HepG2 (cell line): ENCODE results near the gene CLEC2D. TPM values are rescaled to one million over a fixed set of nuclear protein-coding genes. Genes with fewer than 3 reads are reported as not detected.

Experiments used
- ATAC-seq: fragments of 200-7000 bp; cut with Tn5 transposase; 3 replicates; pipeline ENCODE4 v1.9.1; 2020; ENCODE audit warnings: mild to moderate bottlenecking, moderate library complexity
- BruUV-seq: library from RNA; stranded (reverse); fragments of 400-500 nt; replicated peaks from 2 replicates; lab custom pipeline; 2021; lab: Mats Ljungman, UMichigan
- CTCF ChIA-PET: fragments of 300-600 bp; formaldehyde crosslinking; extraction: SDS; loops from one replicate; lab custom pipeline; 2021; ENCODE audit warnings: low total read pairs, inconsistent platforms, low intra/inter-chr PET ratio; lab: Yijun Ruan, JAX
- POLR2A ChIA-PET: fragments of 350-600 bp; sonication (Branson Sonifier 250); formaldehyde crosslinking; loops from one replicate; lab custom pipeline; 2020; ENCODE audit warnings: antibody characterized with exemption, inconsistent platforms; lab: Yijun Ruan, JAX
- DNase-seq: peaks from one replicate; pipeline ENCODE4 v3.0.0-alpha.2; 2015; ENCODE audit warnings: low spot score
- FAIRE-seq: peaks from 3 replicates; lab custom pipeline; 2011; peaks lifted over from hg19 to GRCh38; lab: Jason Lieb, UNC
- H2AFZ ChIP-seq: one replicate; pipeline ENCODE4 v1.6.1; 2011; ENCODE audit warnings: low read length, inconsistent platforms
- H3K27ac ChIP-seq: fragments of 300-600 bp; 3 replicates; pipeline ENCODE4 v1.8.0; 2011; ENCODE audit warnings: mixed run types, mild to moderate bottlenecking, mixed read lengths, low read length, inconsistent platforms; ENCODE audit not compliant: insufficient read depth; ENCODE audit errors: extremely low read length
- H3K27me3 ChIP-seq, 2 experiments: fragments of 200-600 bp in 1 of 2; 2 replicates in 1 of 2; 3 replicates in 1 of 2; pipeline versions ENCODE4 v1.6.0 to v1.8.0; 2011; ENCODE audit warnings: low read length in 2 of 2, mild to moderate bottlenecking in 2 of 2, moderate library complexity in 2 of 2, inconsistent platforms in 1 of 2; ENCODE audit not compliant: insufficient read depth in 2 of 2, control insufficient read depth in 1 of 2
- H3K36me3 ChIP-seq, 2 experiments: fragments of 200-600 bp in 1 of 2; replicated peaks in 1 of 2; 2 replicates in 1 of 2; 3 replicates in 1 of 2; pipeline versions ENCODE4 v1.5.1 to v1.8.0; 2011; ENCODE audit warnings: low read length in 2 of 2, inconsistent platforms in 1 of 2; ENCODE audit not compliant: insufficient read depth in 2 of 2, control insufficient read depth in 1 of 2
- H3K4me1 ChIP-seq: 2 replicates; pipeline ENCODE4 v1.5.1; 2012; ENCODE audit warnings: low read length, inconsistent platforms; ENCODE audit not compliant: insufficient read depth
- H3K4me2 ChIP-seq: 2 replicates; pipeline ENCODE4 v1.6.0; 2011; ENCODE audit warnings: low read depth, low read length, inconsistent platforms
- H3K4me3 ChIP-seq, 3 experiments: fragments of 200-600 bp in 1 of 3; sonication (generic), shearing (Covaris generic) in 1 of 3; replicated peaks in 1 of 3; 2 replicates each; pipeline ENCODE4 v1.5.1; 2011 to 2016; ENCODE audit warnings: low read length in 3 of 3, inconsistent platforms in 2 of 3, low read depth in 2 of 3, mild to moderate bottlenecking in 2 of 3, control low read depth in 1 of 3, mixed read lengths in 1 of 3; ENCODE audit not compliant: insufficient read depth in 1 of 3
- H3K79me2 ChIP-seq: one replicate; pipeline ENCODE4 v1.6.1; 2011; ENCODE audit warnings: low read length, inconsistent platforms; ENCODE audit not compliant: insufficient read depth
- H3K9ac ChIP-seq: 2 replicates; pipeline ENCODE4 v1.6.0; 2011; ENCODE audit warnings: mild to moderate bottlenecking, low read depth, low read length, inconsistent platforms; ENCODE audit not compliant: insufficient read depth
- H3K9me3 ChIP-seq: 2 replicates; pipeline ENCODE4 v1.5.1; 2012; ENCODE audit warnings: mild to moderate bottlenecking, low read length
- H4K20me1 ChIP-seq: 2 replicates; pipeline ENCODE4 v1.6.0; 2011; ENCODE audit warnings: inconsistent platforms, mild to moderate bottlenecking, low read length, moderate library complexity; ENCODE audit not compliant: insufficient read depth
- CHCHD3 ChIP-seq: sonication (generic); formaldehyde crosslinking; IDR thresholded peaks from 2 replicates; pipeline ENCODE4 v1.8.0; 2022; ENCODE audit warnings: mild to moderate bottlenecking, missing genetic modification reagents, moderate library complexity
- GZF1 ChIP-seq: sonication (generic); formaldehyde crosslinking; IDR thresholded peaks from 2 replicates; pipeline ENCODE4 v1.5.1; 2020; ENCODE audit warnings: mild to moderate bottlenecking, missing genetic modification reagents
- KDM5A ChIP-seq: fragments of 200-600 bp; sonication (generic); IDR thresholded peaks from 2 replicates; pipeline ENCODE4 v1.7.0; 2018; ENCODE audit warnings: antibody characterized with exemption, mild to moderate bottlenecking, low read length, borderline replicate concordance
- MAFF ChIP-seq: IDR thresholded peaks from 2 replicates; pipeline ENCODE4 v1.6.1; 2011; ENCODE audit warnings: low read depth, low read length, improper control_type of control experiment
- MAFK ChIP-seq, 2 experiments: IDR thresholded peaks in 1 of 2; conservative IDR thresholded peaks in 1 of 2; 2 replicates each; pipeline ENCODE4 v1.6.1; 2011; ENCODE audit warnings: improper control_type of control experiment in 2 of 2, low read length in 2 of 2
- POLR2A ChIP-seq, 2 experiments: IDR thresholded peaks; 2 replicates each; pipeline ENCODE4 v1.6.1; 2011; ENCODE audit warnings: low read depth in 2 of 2, low read length in 2 of 2, mild to moderate bottlenecking in 1 of 2, moderate library complexity in 1 of 2; ENCODE audit not compliant: insufficient read depth in 1 of 2
- SMAD9 ChIP-seq: sonication (generic); formaldehyde crosslinking; IDR thresholded peaks from 2 replicates; pipeline ENCODE4 v1.5.1; 2020; ENCODE audit warnings: mild to moderate bottlenecking, missing genetic modification reagents
- TARDBP ChIP-seq: sonication (generic); formaldehyde crosslinking; IDR thresholded peaks from 2 replicates; pipeline ENCODE4 v1.8.0; 2022; ENCODE audit warnings: mild to moderate bottlenecking, missing genetic modification reagents
- WIZ ChIP-seq: sonication (generic); formaldehyde crosslinking; IDR thresholded peaks from 2 replicates; pipeline ENCODE4 v1.5.1; 2020; ENCODE audit warnings: mild to moderate bottlenecking, missing genetic modification reagents
- ZNF264 ChIP-seq: sonication (generic); formaldehyde crosslinking; IDR thresholded peaks from 2 replicates; pipeline ENCODE4 v1.4.0; 2020; ENCODE audit warnings: missing genetic modification reagents
- ZNF564 ChIP-seq: sonication (generic); formaldehyde crosslinking; IDR thresholded peaks from 2 replicates; pipeline ENCODE4 v1.8.1; 2023; ENCODE audit warnings: mild to moderate bottlenecking, missing genetic modification reagents
- ZSCAN22 ChIP-seq: sonication (generic); formaldehyde crosslinking; IDR thresholded peaks from 2 replicates; pipeline ENCODE4 v1.4.0; 2020; ENCODE audit warnings: mild to moderate bottlenecking, missing genetic modification reagents
- WGBS: methylation state at CpG from one replicate; pipeline ENCODE4 v1.1.6; 2017; ENCODE audit warnings: low lambda C conversion rate; 5-methylcytosine and 5-hydroxymethylcytosine counted together
- in situ Hi-C: cut with HindIII; loops from 2 replicates; pipeline ENCODE4 v1.10.0; 2017; ENCODE audit warnings: low pct_unique_long_range_greater_than_20kb; ENCODE audit not compliant: extremely low pct_ligation_motif_present
- intact Hi-C: fragments of 100-400 bp; cut with micrococcal nuclease; formaldehyde crosslinking; loops from one replicate; pipeline ENCODE4 v1.10.0; 2022; ENCODE audit not compliant: unreplicated experiment
- polyA plus RNA-seq, 8 experiments: library from polyadenylated mRNA; depleted of rRNA in 3 of 8; stranded (reverse) in 7 of 8; unstranded in 1 of 8; fragments of >200 nt; fragmentation: Illumina TruSeq in 4 of 8; extraction: Trizol in 4 of 8; gene quantifications; 2 replicates each; pipeline versions ENCODE4 v1.2.1 to v1.2.3, GENCODE V29; 2011 to 2016; ENCODE audit warnings: low read depth in 4 of 8, missing spikeins in 1 of 8, mixed read lengths in 1 of 8; ENCODE audit not compliant: insufficient read depth in 1 of 8
- total RNA-seq, 5 experiments: library from RNA; depleted of rRNA; stranded (reverse); fragments of >200 nt; fragmentation: Illumina TruSeq; extraction: Trizol; gene quantifications; 2 replicates each; pipeline ENCODE4 v1.2.3, GENCODE V29; 2016; ENCODE audit warnings: low read depth in 1 of 5
- TF ChIP-seq, protein P1 (sequence below): sonication (generic); formaldehyde crosslinking; IDR thresholded peaks from 2 replicates; pipeline ENCODE4 v1.8.0; 2023; ENCODE audit warnings: mild to moderate bottlenecking, missing genetic modification reagents
- TF ChIP-seq, protein P2 (sequence below): sonication (generic); formaldehyde crosslinking; IDR thresholded peaks from 2 replicates; pipeline ENCODE4 v1.5.0; 2020; ENCODE audit warnings: missing genetic modification reagents, mild to moderate bottlenecking, borderline replicate concordance
- TF ChIP-seq, protein P3 (sequence below): sonication (generic); formaldehyde crosslinking; IDR thresholded peaks from 2 replicates; pipeline ENCODE4 v1.9.0; 2022; ENCODE audit warnings: missing genetic modification reagents, mild to moderate bottlenecking, borderline replicate concordance

The CLEC2D gene
- total and polyA plus RNA-seq, 2 of the 13 experiments (the other 11 are each of a cell fraction or from before 2014, with no cell fraction given), result 2.5 to 8.6 TPM

DNA sequence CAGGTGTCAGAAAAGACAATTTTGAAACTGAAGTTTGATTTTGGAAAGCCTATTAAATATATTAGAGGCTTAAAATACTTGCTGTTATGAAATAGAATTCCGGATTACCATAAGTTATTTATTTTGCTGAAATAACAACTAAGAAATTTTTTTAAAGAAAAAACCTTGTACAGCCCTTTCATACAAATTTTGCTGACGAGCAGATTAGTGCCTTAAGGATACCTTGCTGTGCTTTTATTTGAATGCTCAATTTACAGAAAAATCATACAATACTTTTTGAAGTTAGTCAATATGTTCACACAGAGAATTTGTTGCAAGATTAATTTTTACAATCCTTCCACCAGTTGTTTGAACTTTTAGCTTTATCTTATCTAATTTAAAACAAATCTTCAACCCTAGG lies 29.5 kb upstream of the CLEC2D start:
- no peak overlapping the region for H3K4me2 ChIP-seq
- H2AFZ ChIP-seq, result no peak overlapping the region
- no peaks in the 10 kb centered on the region for H3K79me2 ChIP-seq
- ATAC-seq (no peak), DNase-seq (no peak), FAIRE-seq (no peak)
- no peaks in the 10 kb centered on the region for H4K20me1 ChIP-seq
- H3K4me1 ChIP-seq, result no peaks in the 10 kb centered on the region
- no peak overlapping the region for H3K4me3 ChIP-seq
- intact Hi-C loops, result no loop called here
- in situ Hi-C loops, result no loop called here
- H3K27me3 ChIP-seq, result no peaks in the 10 kb centered on the region
- 82% methylated on average over 2 of the region's 2 CpGs for WGBS
- POLR2A ChIA-PET, result no interaction called here
- TF ChIP-seq MAFF (peak; percentile 76), MAFK (conservative IDR thresholded peaks at IDR 0.05 in 1 of 2, IDR thresholded peaks at IDR 0.05 in 1 of 2; ENCODE audit: low read length in 2 of 2) (peak; percentile 69 to 83), KDM5A (no peak)
- no peaks in the 10 kb centered on the region for H3K9me3 ChIP-seq
- H3K36me3 ChIP-seq, result no peaks in the 10 kb centered on the region
- CTCF ChIA-PET, result no interaction called here
- BruUV-seq, result no TSS peak
- no peak overlapping the region for H3K9ac ChIP-seq
- no peak overlapping the region for H3K27ac ChIP-seq

DNA sequence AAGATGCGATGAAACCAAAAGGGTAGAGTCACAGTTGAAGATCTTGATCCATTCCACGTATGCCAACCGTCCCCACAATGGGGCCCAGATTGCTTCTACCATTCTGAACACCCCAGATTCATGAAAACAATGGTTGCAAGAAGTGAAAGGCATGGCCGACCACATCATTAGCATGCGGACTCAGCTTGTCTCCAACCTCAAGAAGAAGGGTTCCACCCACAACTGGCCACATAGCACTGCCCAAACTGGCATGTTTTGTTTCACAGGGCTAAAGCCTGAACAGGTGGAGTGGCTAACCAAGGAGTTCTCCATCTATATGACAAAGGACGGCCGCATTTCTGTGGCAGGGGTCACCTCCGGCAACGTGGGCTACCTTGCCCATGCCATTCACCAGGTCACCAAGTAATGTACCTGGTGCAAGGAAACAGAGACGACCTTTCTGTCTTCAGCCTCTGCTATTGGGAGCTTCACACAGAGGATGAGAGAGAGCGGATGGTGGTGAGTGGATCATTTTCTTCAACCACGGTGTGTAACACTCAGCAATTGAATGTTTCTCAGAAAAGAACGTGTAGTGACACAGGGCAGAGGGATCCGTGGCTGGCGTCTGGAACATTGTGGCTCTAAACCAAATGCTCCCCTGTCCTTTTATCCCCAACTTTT lies 26.8 kb upstream of the CLEC2D start:
- no peaks in the 10 kb centered on the region for H3K27me3 ChIP-seq
- no peak overlapping the region for H3K9ac ChIP-seq
- H3K4me1 ChIP-seq, result peaks cover 10% of the 10 kb centered on the region; the same call in 1 of the 2 replicates
- no peaks in the 10 kb centered on the region for H3K79me2 ChIP-seq
- H3K36me3 ChIP-seq, result no peaks in the 10 kb centered on the region
- no peak overlapping the region for H3K4me3 ChIP-seq
- in situ Hi-C loops (no loop called here), intact Hi-C loops (no loop called here)
- H3K9me3 ChIP-seq, result no peaks in the 10 kb centered on the region
- DNase-seq (no peak), FAIRE-seq (no peak), ATAC-seq (no peak)
- H3K27ac ChIP-seq, result no peak overlapping the region
- CTCF ChIA-PET, result no interaction called here
- POLR2A ChIA-PET, result no interaction called here
- H3K4me2 ChIP-seq, result no peak overlapping the region
- H2AFZ ChIP-seq, result no peak overlapping the region
- WGBS, result 69% methylated on average over 14 of the region's 15 CpGs
- BruUV-seq, result no TSS peak
- H4K20me1 ChIP-seq, result no peaks in the 10 kb centered on the region
- TF ChIP-seq WIZ (CRISPR knock-in tag), result no peak
- TF ChIP-seq, protein P1, sequence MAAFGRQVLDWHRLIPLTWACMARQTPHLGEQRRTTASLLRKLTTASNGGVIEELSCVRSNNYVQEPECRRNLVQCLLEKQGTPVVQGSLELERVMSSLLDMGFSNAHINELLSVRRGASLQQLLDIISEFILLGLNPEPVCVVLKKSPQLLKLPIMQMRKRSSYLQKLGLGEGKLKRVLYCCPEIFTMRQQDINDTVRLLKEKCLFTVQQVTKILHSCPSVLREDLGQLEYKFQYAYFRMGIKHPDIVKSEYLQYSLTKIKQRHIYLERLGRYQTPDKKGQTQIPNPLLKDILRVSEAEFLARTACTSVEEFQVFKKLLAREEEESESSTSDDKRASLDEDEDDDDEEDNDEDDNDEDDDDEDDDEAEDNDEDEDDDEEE (CRISPR knock-in tag), result no peak
- TF ChIP-seq ZNF564 (CRISPR knock-in tag), result no peak
- TF ChIP-seq, protein P2, sequence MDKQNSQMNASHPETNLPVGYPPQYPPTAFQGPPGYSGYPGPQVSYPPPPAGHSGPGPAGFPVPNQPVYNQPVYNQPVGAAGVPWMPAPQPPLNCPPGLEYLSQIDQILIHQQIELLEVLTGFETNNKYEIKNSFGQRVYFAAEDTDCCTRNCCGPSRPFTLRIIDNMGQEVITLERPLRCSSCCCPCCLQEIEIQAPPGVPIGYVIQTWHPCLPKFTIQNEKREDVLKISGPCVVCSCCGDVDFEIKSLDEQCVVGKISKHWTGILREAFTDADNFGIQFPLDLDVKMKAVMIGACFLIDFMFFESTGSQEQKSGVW (CRISPR knock-in tag), result no peak
- TF ChIP-seq SMAD9 (CRISPR knock-in tag), result no peak
- TF ChIP-seq ZSCAN22 (CRISPR knock-in tag), result no peak
- TF ChIP-seq GZF1 (CRISPR knock-in tag), result no peak
- no peak for TF ChIP-seq CHCHD3 (CRISPR knock-in tag)
- TF ChIP-seq TARDBP (CRISPR knock-in tag), result no peak
- no peak for TF ChIP-seq ZNF264 (CRISPR knock-in tag)
- TF ChIP-seq, protein P3, sequence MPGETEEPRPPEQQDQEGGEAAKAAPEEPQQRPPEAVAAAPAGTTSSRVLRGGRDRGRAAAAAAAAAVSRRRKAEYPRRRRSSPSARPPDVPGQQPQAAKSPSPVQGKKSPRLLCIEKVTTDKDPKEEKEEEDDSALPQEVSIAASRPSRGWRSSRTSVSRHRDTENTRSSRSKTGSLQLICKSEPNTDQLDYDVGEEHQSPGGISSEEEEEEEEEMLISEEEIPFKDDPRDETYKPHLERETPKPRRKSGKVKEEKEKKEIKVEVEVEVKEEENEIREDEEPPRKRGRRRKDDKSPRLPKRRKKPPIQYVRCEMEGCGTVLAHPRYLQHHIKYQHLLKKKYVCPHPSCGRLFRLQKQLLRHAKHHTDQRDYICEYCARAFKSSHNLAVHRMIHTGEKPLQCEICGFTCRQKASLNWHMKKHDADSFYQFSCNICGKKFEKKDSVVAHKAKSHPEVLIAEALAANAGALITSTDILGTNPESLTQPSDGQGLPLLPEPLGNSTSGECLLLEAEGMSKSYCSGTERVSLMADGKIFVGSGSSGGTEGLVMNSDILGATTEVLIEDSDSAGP, result no peak
- no peak for TF ChIP-seq POLR2A (IDR thresholded peaks at IDR 0.05; ENCODE audit: insufficient read depth in 1 of 2, low read depth in 2 of 2, low read length in 2 of 2)
